GM19328 (cell line): ENCODE measurements around the gene NT5C2.
"Not testable (repeated sequence)": the region's sequence is repeated elsewhere in the genome, so short reads cannot be mapped to it uniquely, and the experiment has no call there.

Experiments
- ATAC-seq: cut with Tn5 transposase; IDR thresholded peaks from one replicate; pipeline ENCODE4 v1.9.1; 2021; ENCODE audit warnings: mild to moderate bottlenecking, moderate library complexity; ENCODE audit not compliant: unreplicated experiment

The NT5C2 gene

GRCh38 chr10:103167554-103167953 is 25.5 kb downstream of the NT5C2 start:
- not testable (repeated sequence) for ATAC-seq

GRCh38 chr10:103166523-103166922 is 26.5 kb downstream of the NT5C2 start:
- ATAC-seq: no peak

DNA sequence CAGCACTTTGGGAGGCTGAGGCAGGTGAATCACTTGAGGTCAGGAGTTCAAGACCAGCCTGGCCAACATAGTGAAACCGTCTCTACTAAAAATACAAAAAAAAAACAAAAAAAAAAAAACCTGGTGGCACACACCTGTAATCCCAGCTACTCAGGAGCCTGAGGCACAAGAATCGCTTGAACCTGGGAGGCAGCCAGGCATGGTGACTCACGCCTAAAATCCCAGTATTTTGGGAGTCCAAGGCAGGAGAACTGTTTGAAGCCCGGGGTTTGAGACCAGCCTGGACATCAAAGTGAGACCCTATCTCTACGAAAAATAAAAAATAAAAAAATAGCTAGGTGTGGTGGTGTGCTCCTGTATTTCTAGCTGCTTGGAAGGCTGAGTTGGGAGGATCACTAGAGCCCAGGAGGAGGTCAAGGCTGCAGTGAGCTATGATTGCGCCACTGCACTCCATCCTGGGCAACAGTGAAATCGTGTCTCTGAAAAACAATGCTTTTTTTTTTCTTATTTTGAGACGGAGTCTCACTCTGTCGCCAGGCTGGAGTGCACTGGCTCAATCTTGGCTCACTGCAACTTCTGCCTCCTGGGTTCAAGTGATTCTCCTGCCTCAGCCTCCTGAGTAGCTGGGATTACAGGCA is 29.2 kb downstream of the NT5C2 start:
- ATAC-seq: not testable (repeated sequence)

- ATAC-seq: no peak
These were observed 35.8 kb downstream of the NT5C2 start for GRCh38 chr10:103157246-103157645.

GRCh38 chr10:103155471-103156085 is 37.5 kb downstream of the NT5C2 start:
- ATAC-seq: no peak

DNA sequence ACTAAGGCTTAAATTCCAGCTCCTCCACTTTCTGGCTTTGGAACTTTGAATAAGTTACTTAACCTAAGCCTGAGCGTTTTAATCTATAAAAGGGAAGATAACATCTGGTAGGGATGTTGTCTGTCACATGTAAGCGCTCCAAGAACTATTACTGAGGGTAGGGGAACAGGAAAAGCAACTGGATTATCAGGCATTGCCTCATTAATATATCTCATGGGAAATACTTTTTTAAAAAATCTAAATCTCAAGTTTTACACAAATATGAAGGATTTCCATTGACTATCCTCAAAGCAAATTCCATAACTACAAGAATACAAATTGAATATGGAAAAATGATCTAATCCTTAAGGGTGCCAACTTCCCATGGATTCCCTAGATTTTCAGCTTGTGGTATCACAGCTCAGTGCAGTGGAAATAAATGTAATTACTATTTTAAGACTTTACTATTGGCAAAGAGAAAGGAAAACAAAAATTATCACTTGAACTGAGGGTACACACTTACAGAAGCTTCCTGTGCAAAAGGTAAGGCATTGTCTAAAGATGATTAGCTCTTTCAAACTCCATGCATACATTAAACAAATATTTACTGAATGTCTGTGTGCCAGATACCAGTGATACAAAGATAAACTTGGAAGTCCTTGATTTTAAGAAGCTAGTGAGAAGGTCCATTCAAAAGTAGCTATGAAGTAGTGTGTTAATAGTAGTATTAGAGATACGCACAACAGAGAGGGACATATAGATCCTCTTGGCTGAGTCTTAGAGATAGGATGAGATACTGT is 38.4 kb downstream of the NT5C2 start:
- ATAC-seq: no peak

DNA sequence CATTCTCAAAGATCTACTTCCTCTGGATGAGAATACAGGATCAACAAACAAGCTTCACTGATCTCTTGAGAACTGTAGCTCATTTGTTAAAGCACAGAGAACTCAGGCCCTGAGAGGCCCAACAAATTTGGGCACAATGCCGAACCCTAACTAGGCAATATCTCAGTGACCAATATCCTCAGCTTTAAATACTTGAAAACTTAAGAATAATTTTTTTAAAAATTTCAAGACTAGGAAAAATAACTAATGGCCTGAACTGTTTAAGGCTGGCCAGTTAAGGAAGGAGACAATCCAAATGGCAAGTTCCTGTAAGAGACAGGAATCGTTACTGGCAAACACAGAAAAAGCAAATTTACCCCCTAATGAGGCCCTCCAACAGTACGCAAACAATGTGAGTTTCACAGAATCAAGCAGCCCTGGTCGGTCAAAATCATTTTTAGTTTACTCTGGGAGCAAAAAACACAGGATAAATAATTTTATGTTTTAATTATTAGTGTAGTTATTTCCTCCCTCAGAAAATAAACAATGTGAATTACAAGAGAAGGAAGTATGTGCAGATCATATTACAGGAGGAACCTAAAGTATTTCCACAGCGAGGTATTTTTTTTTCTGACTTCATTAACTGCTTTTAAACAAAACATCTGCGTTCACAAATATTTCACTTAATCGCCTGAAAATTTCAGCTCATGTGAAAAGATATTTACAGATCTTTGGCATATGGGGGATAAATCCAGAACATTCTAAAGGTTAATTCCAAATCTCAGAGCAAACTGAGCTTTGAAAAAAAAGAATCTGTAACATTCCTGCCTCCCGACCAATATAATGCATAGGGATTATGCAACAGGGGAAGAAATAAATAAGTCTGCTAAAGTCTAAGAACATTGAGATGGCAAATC is 39.5 kb downstream of the NT5C2 start:
- no peak for ATAC-seq

- no peak for ATAC-seq
These were observed 43.0 kb downstream of the NT5C2 start for GRCh38 chr10:103149991-103150622.

GRCh38 chr10:103147645-103148044 is 45.4 kb downstream of the NT5C2 start:
- no peak for ATAC-seq

GRCh38 chr10:103145860-103146466 is 47.1 kb downstream of the NT5C2 start:
- no peak for ATAC-seq

DNA sequence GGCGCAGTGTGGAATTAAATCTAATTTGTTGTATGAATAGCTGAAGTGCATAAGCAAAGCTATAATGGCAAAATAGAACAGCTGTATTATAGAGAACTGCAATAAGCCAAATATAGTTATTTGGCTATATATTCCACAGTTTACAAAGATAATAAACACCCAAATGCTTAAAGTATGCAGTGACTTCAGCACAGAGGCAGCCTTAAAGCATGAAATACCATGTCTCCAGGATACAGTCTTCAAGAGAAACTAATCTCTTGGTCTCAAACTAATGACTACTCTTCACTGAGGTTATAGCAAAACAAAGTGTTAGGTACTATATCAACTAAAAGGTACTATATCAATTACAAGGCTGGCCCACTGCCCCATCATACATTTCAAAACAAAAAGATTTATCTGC is 48.0 kb downstream of the NT5C2 start:
- no peak for ATAC-seq

DNA sequence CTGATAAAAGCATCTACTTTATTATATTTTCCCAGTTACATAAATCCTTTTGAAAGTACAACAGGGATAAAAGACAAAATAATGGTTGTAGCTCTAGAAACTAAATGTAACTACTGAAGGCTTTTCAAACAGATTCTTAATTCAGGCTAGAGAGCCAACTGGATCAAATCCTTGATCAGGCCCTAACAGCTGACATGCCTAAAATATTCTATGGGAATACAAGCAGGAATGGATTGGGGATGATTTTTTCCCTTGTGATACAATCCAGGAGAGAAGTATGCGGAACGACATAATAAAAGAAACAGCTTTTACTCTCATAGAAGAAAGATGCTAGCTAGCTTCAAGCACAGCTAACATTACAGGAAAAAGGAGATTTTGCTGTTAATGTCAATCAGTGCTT is 49.0 kb downstream of the NT5C2 start:
- no peak for ATAC-seq

DNA sequence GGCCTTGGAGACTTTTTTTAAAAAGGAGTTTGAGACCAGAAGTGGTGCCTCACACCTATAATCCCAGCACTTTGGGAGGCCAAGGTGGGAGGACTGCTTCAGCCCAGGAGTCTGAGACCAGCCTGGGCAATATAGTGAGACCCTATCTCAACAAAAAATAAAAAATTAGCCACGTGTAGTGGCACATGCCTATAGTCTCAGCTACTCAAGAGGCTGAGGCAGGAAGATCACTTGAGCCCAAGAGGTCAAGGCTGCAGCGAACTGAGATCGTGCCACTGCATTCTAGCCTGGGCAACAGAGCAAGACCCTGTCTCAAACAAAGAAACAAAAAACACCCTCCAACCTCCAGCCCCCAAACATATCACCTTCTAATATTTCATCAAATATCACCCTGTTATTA is 49.4 kb downstream of the NT5C2 start:
- not testable (repeated sequence) for ATAC-seq

GRCh38 chr10:103141950-103142349 is 51.1 kb downstream of the NT5C2 start:
- no peak for ATAC-seq

DNA sequence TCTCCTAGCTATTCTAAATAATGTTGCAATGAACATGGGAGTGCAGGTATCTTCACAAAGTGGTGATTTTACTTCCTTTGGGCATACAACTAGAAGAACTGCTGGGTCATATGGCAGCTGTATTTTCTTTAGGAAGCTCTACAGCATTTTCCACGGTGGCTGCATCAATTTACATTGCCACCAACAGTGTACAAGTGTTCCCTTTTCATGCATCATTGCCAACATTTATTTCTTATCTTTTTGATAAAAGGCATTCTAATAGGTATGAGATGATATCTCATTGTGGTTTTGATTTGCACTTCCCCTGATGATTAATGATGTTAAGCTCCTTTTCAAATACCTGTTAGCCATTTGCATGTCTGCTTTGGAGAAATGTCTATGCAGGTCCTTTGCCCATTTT is 52.6 kb downstream of the NT5C2 start:
- ATAC-seq: no peak

DNA sequence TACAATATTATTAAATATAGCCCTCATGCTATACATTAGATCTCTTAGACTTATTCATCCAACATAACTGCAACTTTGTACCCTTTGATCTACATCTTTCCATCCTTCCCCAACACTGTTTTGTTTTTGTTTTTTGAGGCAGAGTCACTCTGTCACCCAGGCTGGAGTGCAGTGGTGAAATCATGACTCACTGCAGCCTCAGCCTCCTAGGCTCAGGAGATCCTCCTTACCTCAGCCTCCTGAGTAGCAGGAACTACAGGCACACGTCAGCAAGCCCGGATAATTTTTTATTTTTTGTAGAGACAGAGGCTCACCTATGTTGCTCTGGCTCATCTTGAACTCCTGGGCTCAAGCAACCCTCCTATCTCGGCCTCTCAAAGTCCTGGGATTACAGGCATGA is 53.3 kb downstream of the NT5C2 start:
- no peak for ATAC-seq

GRCh38 chr10:103135168-103135567 is 57.9 kb downstream of the NT5C2 start:
- ATAC-seq: not testable (repeated sequence)

DNA sequence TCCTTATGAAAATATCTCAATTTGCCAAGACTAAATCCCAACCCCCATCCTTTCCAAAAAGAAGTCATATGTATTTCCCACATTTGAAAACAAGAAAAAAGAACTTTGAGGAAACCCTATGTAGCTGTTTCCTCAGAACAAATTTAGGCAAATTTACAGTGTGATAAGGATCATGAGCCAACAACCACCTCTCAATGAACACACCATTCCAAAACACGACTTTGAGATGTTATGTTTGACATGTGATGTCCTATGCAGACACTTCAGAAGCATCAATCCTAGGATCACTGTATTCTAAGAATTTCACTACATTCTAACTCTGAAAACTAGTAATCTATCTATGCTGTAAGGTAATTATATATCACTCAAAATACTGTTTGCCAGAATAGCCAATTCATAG is 62.2 kb downstream of the NT5C2 start:
- ATAC-seq: no peak

GRCh38 chr10:103130180-103130579 is 62.9 kb downstream of the NT5C2 start:
- not testable (repeated sequence) for ATAC-seq

DNA sequence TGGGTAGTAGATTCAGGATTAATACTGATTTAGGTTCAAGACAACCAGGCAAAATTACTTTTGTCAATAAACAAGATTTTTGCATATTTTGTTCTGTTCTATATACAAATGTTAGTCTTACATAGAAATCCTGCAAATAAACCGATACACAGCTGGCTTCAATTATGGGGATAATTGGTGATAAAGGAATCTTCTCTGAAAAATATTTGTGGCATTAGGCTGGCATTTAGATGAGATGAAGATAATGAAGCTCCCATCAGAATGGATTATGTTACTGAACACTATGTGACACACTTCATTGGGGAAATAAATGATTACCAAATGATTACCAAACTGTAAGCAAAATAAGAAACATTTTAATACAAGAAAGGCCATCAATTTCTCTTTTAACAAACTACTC is 65.8 kb downstream of the NT5C2 start:
- no peak for ATAC-seq
